Fibroblast of lung (primary cell): ENCODE results near the gene MAEL. TPM values are rescaled to one million over a fixed set of nuclear protein-coding genes. Genes with fewer than 3 reads are reported as not detected.

Experiments used
- DNase-seq, 2 donors: peaks; one replicate each; pipeline versions ENCODE4 v3.0.0 to v3.0.0-alpha.2; 2010; ENCODE audit warnings: low read depth in 2 of 2
- H2AFZ ChIP-seq: 2 replicates; pipeline ENCODE4 v1.5.1; 2012; ENCODE audit warnings: low read length, control low read depth, inconsistent platforms
- H3K27ac ChIP-seq: 2 replicates; pipeline ENCODE4 v1.5.1; 2011; ENCODE audit warnings: low read length, control low read depth; ENCODE audit not compliant: insufficient read depth
- H3K27me3 ChIP-seq: 2 replicates; pipeline ENCODE4 v1.5.1; 2011; ENCODE audit warnings: mild to moderate bottlenecking, low read length; ENCODE audit not compliant: control insufficient read depth, insufficient read depth
- H3K36me3 ChIP-seq: 2 replicates; pipeline ENCODE4 v1.5.1; 2011; ENCODE audit warnings: low read length; ENCODE audit not compliant: control insufficient read depth, insufficient read depth
- H3K4me1 ChIP-seq: 2 replicates; pipeline ENCODE4 v1.5.1; 2011; ENCODE audit warnings: low read length; ENCODE audit not compliant: control insufficient read depth, insufficient read depth; ENCODE audit errors: extremely low read depth
- H3K4me2 ChIP-seq: 2 replicates; pipeline ENCODE4 v1.5.1; 2011; ENCODE audit warnings: low read length, control low read depth; ENCODE audit not compliant: insufficient read depth; ENCODE audit errors: extremely low read depth
- H3K4me3 ChIP-seq, 4 experiments: fragments of 200-600 bp in 1 of 4; sonication (generic) in 1 of 4; replicated peaks in 1 of 4; 2 replicates each; pipeline ENCODE4 v1.5.1; 2011 to 2016; ENCODE audit warnings: low read length in 4 of 4, low read depth in 3 of 4, mild to moderate bottlenecking in 3 of 4, control low read depth in 2 of 4, inconsistent platforms in 1 of 4, mixed read lengths in 1 of 4; ENCODE audit not compliant: insufficient read depth in 1 of 4; ENCODE audit errors: control extremely low read depth in 1 of 4
- H3K79me2 ChIP-seq: 2 replicates; pipeline ENCODE4 v1.5.1; 2012; ENCODE audit warnings: mild to moderate bottlenecking, low read length, inconsistent platforms; ENCODE audit not compliant: control insufficient read depth, insufficient read depth
- H3K9ac ChIP-seq: 2 replicates; pipeline ENCODE4 v1.5.1; 2011; ENCODE audit warnings: mild to moderate bottlenecking, low read length, control low read depth; ENCODE audit not compliant: insufficient read depth
- H3K9me3 ChIP-seq: 2 replicates; pipeline ENCODE4 v1.5.1; 2012; ENCODE audit warnings: low read depth, low read length; ENCODE audit not compliant: control insufficient read depth, insufficient read depth
- H4K20me1 ChIP-seq: 2 replicates; pipeline ENCODE4 v1.5.1; 2011; ENCODE audit warnings: low read length; ENCODE audit not compliant: control insufficient read depth, insufficient read depth; ENCODE audit errors: extremely low read depth
- CTCF ChIP-seq, 2 donors: IDR thresholded peaks in 1 of 2; conservative IDR thresholded peaks in 1 of 2; 1 replicate in 1 of 2; 2 replicates in 1 of 2; pipeline ENCODE4 v1.5.1; 2011 to 2012; ENCODE audit warnings: low read length in 2 of 2, control low read depth in 1 of 2, inconsistent platforms in 1 of 2, low read depth in 1 of 2, mild to moderate bottlenecking in 1 of 2
- EZH2 ChIP-seq: IDR thresholded peaks from 2 replicates; pipeline ENCODE4 v1.5.1; 2012; ENCODE audit warnings: low read length, control low read depth, mild to moderate bottlenecking; ENCODE audit errors: missing control alignments
- polyA plus RNA-seq, 2 donors: library from polyadenylated mRNA; depleted of rRNA in 1 of 2; stranded (reverse) in 1 of 2; unstranded in 1 of 2; fragments of >200 nt; gene quantifications; 2 replicates each; pipeline ENCODE4 v1.2.1, GENCODE V29; 2011 to 2012; ENCODE audit warnings: missing spikeins in 1 of 2
- total RNA-seq: library from RNA; depleted of rRNA; stranded (reverse); fragments of >200 nt; gene quantifications from 2 replicates; pipeline ENCODE4 v1.2.1, GENCODE V29; 2014

MAEL gene
- total and polyA plus RNA-seq, 2 donors (not counting 1 experiment from before 2014, with no cell fraction given): not detected

GRCh38 chr1:166947398-166948043, 41.6 kb upstream of the MAEL start:
- Histone ChIP-seq H3K79me2 (no peaks in the 10 kb centered on the region), H2AFZ (no peak overlapping the region), H3K4me1 (no peaks in the 10 kb centered on the region), H3K4me3 (peak overlapping the region in 2 of 4 experiments; percentile 12 to 27), H3K27ac (no peak overlapping the region), H3K4me2 (peak overlapping the region; percentile 46), H3K9ac (no peak overlapping the region), H3K9me3 (no peaks in the 10 kb centered on the region), H3K36me3 (no peaks in the 10 kb centered on the region), H3K27me3 (no peaks in the 10 kb centered on the region), H4K20me1 (no peaks in the 10 kb centered on the region)
- peak; percentile 18 to 86 for DNase-seq
- TF ChIP-seq EZH2 (no peak), CTCF (conservative IDR thresholded peaks at IDR 0.05 in 1 of 2, IDR thresholded peaks at IDR 0.05 in 1 of 2; ENCODE audit: low read depth in 1 of 2, low read length in 2 of 2) (no peak)

GRCh38 chr1:166948856-166949350, 40.2 kb upstream of the MAEL start:
- Histone ChIP-seq H2AFZ (no peak overlapping the region), H3K27me3 (no peaks in the 10 kb centered on the region), H3K9ac (no peak overlapping the region), H3K27ac (no peak overlapping the region), H3K4me3 (no peak overlapping the region), H3K79me2 (no peaks in the 10 kb centered on the region), H3K4me1 (no peaks in the 10 kb centered on the region), H3K4me2 (no peak overlapping the region), H4K20me1 (no peaks in the 10 kb centered on the region), H3K9me3 (no peaks in the 10 kb centered on the region), H3K36me3 (no peaks in the 10 kb centered on the region)
- no peak for TF ChIP-seq EZH2
- no peak for DNase-seq

- TF ChIP-seq EZH2 (no peak), CTCF (conservative IDR thresholded peaks at IDR 0.05 in 1 of 2, IDR thresholded peaks at IDR 0.05 in 1 of 2; ENCODE audit: low read depth in 1 of 2, low read length in 2 of 2) (no peak)
- H3K27ac ChIP-seq: no peak overlapping the region
- H3K27me3 ChIP-seq: no peaks in the 10 kb centered on the region
- DNase-seq: no peak
- no peak overlapping the region for H3K4me2 ChIP-seq
- no peaks in the 10 kb centered on the region for H3K9me3 ChIP-seq
- H3K4me1 ChIP-seq: no peaks in the 10 kb centered on the region
- no peaks in the 10 kb centered on the region for H3K79me2 ChIP-seq
- no peaks in the 10 kb centered on the region for H4K20me1 ChIP-seq
- no peaks in the 10 kb centered on the region for H3K36me3 ChIP-seq
- H2AFZ ChIP-seq: no peak overlapping the region
- no peak overlapping the region for H3K4me3 ChIP-seq
- no peak overlapping the region for H3K9ac ChIP-seq
Observed at GRCh38 chr1:166950156-166950555, 38.9 kb upstream of the MAEL start.
